Glutamatergic neuron (in vitro differentiated cells): Measurements from ENCODE around the gene MTHFD1L. TPM values are rescaled to one million over a fixed set of nuclear protein-coding genes. Genes with fewer than 3 reads are reported as not detected.
"Not testable (repeated sequence)": the region's sequence is repeated elsewhere in the genome, so short reads cannot be mapped to it uniquely, and the experiment has no call there.

Experiments used
- DNase-seq: peaks from one replicate; pipeline ENCODE4 v3.0.0; 2022
- H3K27ac Mint-ChIP-seq: one replicate; pipeline ENCODE4 v1.8.0; 2020; ENCODE audit warnings: mild to moderate bottlenecking, mixed read lengths, inconsistent platforms; ENCODE audit not compliant: unreplicated experiment
- H3K27me3 Mint-ChIP-seq: one replicate; pipeline ENCODE4 v1.8.0; 2020; ENCODE audit warnings: mild to moderate bottlenecking, moderate library complexity, mixed read lengths, inconsistent platforms; ENCODE audit not compliant: unreplicated experiment
- H3K36me3 Mint-ChIP-seq: one replicate; pipeline ENCODE4 v1.8.0; 2020; ENCODE audit warnings: mild to moderate bottlenecking, mixed read lengths, inconsistent platforms; ENCODE audit not compliant: unreplicated experiment
- H3K4me1 Mint-ChIP-seq: one replicate; pipeline ENCODE4 v1.8.0; 2020; ENCODE audit warnings: mild to moderate bottlenecking, low read depth, mixed read lengths, inconsistent platforms; ENCODE audit not compliant: unreplicated experiment
- H3K4me3 Mint-ChIP-seq: one replicate; pipeline ENCODE4 v1.8.0; 2020; ENCODE audit warnings: mild to moderate bottlenecking, mixed read lengths, inconsistent platforms; ENCODE audit not compliant: unreplicated experiment
- H3K9me3 Mint-ChIP-seq: one replicate; pipeline ENCODE4 v1.8.0; 2020; ENCODE audit warnings: mild to moderate bottlenecking, moderate library complexity, mixed read lengths, inconsistent platforms; ENCODE audit not compliant: unreplicated experiment
- long read RNA-seq: library from polyadenylated mRNA; unstranded; transcript quantifications from one replicate; pipeline ENCODE4 v2.0.0, GENCODE V29; 2020; ENCODE audit not compliant: unreplicated experiment
- total RNA-seq: library from RNA; stranded (reverse); fragmentation: NEBNext Ultra II Directional; extraction: Animal tissue kit (Norgen Biotek cat#: 25700); gene quantifications from one replicate; pipeline ENCODE4 v1.2.1, GENCODE V29; 2021; ENCODE audit not compliant: unreplicated experiment
- TF ChIP-seq, protein P1 (sequence below): fragments of 200-600 bp; sonication (generic); IDR thresholded peaks from one replicate; pipeline ENCODE4 v1.5.0; 2021; ENCODE audit not compliant: partially characterized antibody, unreplicated experiment

Gene MTHFD1L
- 35.9 TPM for total RNA-seq
- long read RNA-seq, partial matches to known transcripts = 3 of 14 reads
- long read RNA-seq, other reads (novel, unspliced or antisense) = 6 of 14 reads

DNA sequence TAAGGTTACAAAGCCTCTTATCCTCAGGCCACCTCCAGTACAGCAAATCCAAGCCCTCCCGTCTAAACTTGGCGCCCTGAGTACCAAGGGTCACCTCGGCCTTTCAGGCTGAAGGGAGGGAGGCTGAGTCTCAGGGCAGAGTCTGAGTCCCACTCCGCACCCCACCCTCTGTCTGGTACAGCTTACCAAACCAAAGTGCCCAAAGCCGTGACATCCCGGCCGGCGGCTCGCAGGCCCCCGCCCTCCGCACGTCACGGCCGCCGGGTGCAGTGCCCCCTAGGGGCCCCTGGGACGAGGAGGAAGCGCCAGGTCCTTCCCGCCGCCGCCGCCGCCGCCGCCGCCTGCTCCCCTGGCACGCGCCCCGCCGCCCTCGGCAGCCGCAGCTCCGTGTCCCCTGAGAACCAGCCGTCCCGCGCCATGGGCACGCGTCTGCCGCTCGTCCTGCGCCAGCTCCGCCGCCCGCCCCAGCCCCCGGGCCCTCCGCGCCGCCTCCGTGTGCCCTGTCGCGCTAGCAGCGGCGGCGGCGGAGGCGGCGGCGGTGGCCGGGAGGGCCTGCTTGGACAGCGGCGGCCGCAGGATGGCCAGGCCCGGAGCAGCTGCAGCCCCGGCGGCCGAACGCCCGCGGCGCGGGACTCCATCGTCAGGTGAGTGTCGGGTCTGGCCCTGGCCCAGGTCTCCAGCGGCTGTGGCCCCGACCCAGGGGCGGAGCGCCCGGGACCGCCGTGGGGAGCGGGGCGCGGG, at the start of gene MTHFD1L:
Gene MTHFD1L (plus strand): TSS at position 297 of the 741 bp plus-strand sequence. CDS start 121 bp downstream, at position 418.
- TF ChIP-seq, protein P1, sequence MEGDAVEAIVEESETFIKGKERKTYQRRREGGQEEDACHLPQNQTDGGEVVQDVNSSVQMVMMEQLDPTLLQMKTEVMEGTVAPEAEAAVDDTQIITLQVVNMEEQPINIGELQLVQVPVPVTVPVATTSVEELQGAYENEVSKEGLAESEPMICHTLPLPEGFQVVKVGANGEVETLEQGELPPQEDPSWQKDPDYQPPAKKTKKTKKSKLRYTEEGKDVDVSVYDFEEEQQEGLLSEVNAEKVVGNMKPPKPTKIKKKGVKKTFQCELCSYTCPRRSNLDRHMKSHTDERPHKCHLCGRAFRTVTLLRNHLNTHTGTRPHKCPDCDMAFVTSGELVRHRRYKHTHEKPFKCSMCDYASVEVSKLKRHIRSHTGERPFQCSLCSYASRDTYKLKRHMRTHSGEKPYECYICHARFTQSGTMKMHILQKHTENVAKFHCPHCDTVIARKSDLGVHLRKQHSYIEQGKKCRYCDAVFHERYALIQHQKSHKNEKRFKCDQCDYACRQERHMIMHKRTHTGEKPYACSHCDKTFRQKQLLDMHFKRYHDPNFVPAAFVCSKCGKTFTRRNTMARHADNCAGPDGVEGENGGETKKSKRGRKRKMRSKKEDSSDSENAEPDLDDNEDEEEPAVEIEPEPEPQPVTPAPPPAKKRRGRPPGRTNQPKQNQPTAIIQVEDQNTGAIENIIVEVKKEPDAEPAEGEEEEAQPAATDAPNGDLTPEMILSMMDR = peak; percentile 44
- peaks cover 12% of the 10 kb centered on the region for H3K27me3 Mint-ChIP-seq
- peak within 1 kb of the TSS; percentile 70 for H3K27ac Mint-ChIP-seq
- peak; percentile 80 for DNase-seq
- peaks cover 12% of the 10 kb centered on the region for H3K9me3 Mint-ChIP-seq
- H3K4me1 Mint-ChIP-seq = peaks cover 4% of the 10 kb centered on the region
- H3K36me3 Mint-ChIP-seq = no peaks in the 10 kb centered on the region
- peak within 1 kb of the TSS; percentile 81 for H3K4me3 Mint-ChIP-seq

DNA sequence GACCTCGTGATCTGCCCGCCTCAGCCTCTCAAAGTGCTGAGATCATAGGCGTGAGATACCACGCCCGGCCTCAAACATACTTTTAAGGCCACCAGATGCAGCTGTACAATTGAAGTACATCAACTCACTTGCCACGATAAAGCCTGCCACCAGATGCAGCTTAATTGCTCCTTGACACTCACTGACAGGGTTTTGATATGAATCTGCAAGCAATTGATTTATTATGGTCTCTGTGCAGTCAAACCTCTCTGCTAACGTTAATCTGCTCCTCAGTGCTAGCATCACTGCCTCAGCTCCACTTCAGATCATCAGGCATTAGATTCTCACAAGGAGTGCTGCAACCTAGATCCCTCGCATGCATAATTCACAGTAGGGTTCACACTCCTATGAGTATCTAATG, 48.9 kb upstream of the MTHFD1L start:
- H3K4me1 Mint-ChIP-seq, H3K4me3 Mint-ChIP-seq, H3K27me3 Mint-ChIP-seq, H3K9me3 Mint-ChIP-seq, H3K27ac Mint-ChIP-seq, H3K36me3 Mint-ChIP-seq, DNase-seq: not testable (repeated sequence)

DNA sequence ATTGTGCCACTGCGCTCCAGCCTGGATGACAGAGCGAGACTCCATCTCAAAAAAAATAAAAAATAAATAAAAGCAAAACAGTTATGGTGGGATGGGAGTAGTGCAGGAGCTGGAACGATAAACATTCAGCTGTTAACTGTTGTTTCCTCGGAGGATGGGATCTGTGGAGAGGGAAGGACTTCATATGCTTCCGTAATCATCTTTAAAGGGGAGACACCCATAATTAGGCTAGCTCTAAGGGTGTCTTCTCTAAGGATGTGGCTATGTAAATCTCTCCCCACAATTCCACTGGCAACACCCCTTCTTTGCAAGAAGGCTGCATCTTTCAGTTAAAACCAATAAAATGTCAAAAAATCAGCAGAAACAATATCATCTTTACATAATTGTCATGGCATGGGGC, 42.6 kb upstream of the MTHFD1L start:
- no peaks in the 10 kb centered on the region for H3K9me3 Mint-ChIP-seq
- H3K27me3 Mint-ChIP-seq = peaks cover 2% of the 10 kb centered on the region
- TF ChIP-seq, protein P1 = no peak
- H3K36me3 Mint-ChIP-seq = no peaks in the 10 kb centered on the region
- no peak overlapping the region for H3K27ac Mint-ChIP-seq
- peaks cover 8% of the 10 kb centered on the region for H3K4me1 Mint-ChIP-seq
- no peak for DNase-seq
- no peak overlapping the region for H3K4me3 Mint-ChIP-seq

DNA sequence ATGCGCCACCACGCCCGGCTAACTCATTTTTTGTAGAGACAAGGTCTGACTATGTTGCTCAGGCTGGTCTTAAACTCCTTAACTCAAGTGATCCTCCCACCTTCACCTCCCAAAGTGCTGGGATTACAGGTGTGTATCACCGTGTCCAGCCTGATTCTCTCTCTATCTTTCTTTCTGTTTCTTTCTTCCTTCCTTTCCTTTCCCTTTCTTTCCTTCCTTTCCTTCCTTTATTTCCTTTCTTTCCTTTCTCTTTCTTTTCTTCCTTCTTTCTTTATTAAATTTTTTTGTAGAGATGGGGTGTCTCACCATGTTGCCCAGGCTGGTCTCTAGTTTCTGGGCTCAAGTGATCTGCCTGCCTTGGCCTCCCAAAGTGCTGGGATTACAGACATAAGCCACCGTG, 38.7 kb upstream of the MTHFD1L start:
- Mint-ChIP-seq H3K4me3 (no peak overlapping the region), H3K27ac (no peak overlapping the region), H3K9me3 (no peaks in the 10 kb centered on the region), H3K27me3 (peaks cover 2% of the 10 kb centered on the region), H3K36me3 (peaks cover 5% of the 10 kb centered on the region), H3K4me1 (no peaks in the 10 kb centered on the region)
- TF ChIP-seq, protein P1 = no peak
- DNase-seq = no peak

DNA sequence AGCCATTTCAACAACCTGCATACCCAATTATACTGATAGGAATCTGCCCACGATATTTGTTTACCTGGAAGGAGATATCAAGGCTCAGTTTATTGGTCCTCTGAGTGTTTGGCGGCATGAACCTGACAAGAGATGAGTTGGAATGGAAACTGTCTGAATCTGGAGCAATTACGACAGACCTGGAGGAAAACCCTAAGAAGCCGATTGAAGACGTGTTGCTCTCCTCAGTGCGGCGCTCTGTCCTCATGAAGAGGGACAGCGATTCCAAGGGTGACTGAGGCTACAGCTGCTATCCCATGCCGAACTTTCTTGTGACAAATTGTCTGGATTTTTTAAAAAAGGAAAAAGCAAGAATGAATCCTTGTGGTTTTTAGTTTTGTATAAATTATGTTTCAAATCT, 37.4 kb upstream of the MTHFD1L start:
- H3K9me3 Mint-ChIP-seq, DNase-seq, H3K4me1 Mint-ChIP-seq, H3K27ac Mint-ChIP-seq, H3K4me3 Mint-ChIP-seq, H3K36me3 Mint-ChIP-seq, H3K27me3 Mint-ChIP-seq: not testable (repeated sequence)

DNA sequence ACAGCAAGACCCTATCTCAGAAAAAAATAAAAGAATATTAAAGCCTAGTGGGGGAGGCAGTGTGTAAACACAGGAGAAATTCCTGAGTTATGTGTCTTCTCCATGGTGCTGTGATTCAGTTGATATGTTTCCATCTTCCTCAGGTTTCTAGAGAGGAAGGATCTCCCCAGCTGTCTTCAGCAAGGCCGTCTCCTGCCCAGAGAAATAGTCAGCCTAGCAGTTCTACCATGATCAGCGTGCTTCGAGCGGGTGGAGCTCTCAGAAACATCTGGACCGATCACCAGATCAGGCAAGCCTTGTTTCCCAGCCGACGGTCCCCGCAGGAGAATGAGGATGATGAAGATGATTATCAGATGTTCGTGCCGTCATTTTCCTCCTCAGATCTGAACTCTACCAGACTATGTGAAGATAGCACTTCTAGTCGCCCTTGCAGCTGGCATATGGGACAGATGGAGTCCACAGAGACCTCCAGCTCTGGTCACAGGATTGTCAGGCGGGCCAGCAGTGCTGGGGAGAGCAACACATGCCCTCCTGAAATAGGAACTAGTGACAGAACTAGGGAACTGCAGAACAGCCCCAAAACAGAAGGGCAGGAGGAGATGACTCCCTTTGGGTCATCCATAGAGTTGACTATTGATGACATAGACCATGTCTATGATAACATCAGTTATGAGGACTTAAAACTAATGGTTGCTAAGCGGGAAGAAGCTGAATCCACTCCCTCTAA, 34.9 kb upstream of the MTHFD1L start:
- Mint-ChIP-seq H3K4me1 (no peaks in the 10 kb centered on the region), H3K27ac (no peak overlapping the region), H3K36me3 (peaks cover 8% of the 10 kb centered on the region), H3K9me3 (no peaks in the 10 kb centered on the region), H3K27me3 (peaks cover 2% of the 10 kb centered on the region), H3K4me3 (no peak overlapping the region)
- TF ChIP-seq, protein P1 = no peak
- DNase-seq = no peak
